Kidney (tissue), 14 donors: ENCODE results near the gene ANKRD9. TPM values are rescaled to one million over a fixed set of nuclear protein-coding genes. Genes with fewer than 3 reads are reported as not detected.
"Not testable (repeated sequence)": the region's sequence is repeated elsewhere in the genome, so short reads cannot be mapped to it uniquely, and the experiment has no call there.

Experiments used
- DNase-seq, 5 donors: peaks; one replicate each; pipeline ENCODE4 v3.0.0-alpha.2; 2013 to 2020
- FAIRE-seq: peaks from 2 replicates; lab custom pipeline; 2012; peaks lifted over from hg19 to GRCh38; lab: Jason Lieb, UNC
- H3K27ac ChIP-seq, 2 donors: one replicate each; pipeline ENCODE4 v1.7.0; 2013; ENCODE audit warnings: low read depth in 2 of 2, low read length in 2 of 2, inconsistent platforms in 1 of 2
- H3K27me3 ChIP-seq: one replicate; pipeline ENCODE4 v1.7.1; 2013; ENCODE audit warnings: low read length, inconsistent platforms; ENCODE audit not compliant: control insufficient read depth, insufficient read depth
- H3K36me3 ChIP-seq, 3 donors: one replicate each; pipeline versions ENCODE4 v1.7.0 to v1.7.1; 2013; ENCODE audit warnings: low read length in 3 of 3, control low read depth in 1 of 3, inconsistent platforms in 1 of 3; ENCODE audit not compliant: insufficient read depth in 3 of 3, control insufficient read depth in 2 of 3
- H3K4me1 ChIP-seq, 3 donors: one replicate each; pipeline versions ENCODE4 v1.7.0 to v1.7.1; 2013; ENCODE audit warnings: low read length in 3 of 3, inconsistent platforms in 1 of 3, low read depth in 1 of 3; ENCODE audit not compliant: control insufficient read depth in 2 of 3, insufficient read depth in 2 of 3
- H3K4me3 ChIP-seq, 3 donors: one replicate each; pipeline versions ENCODE4 v1.7.0 to v1.8.1; 2013; ENCODE audit warnings: low read length in 3 of 3, control low read depth in 1 of 3, inconsistent platforms in 1 of 3
- H3K9ac ChIP-seq, 3 donors: one replicate each; pipeline versions ENCODE4 v1.7.0 to v1.7.1; 2013; ENCODE audit warnings: low read length in 3 of 3, control low read depth in 1 of 3, inconsistent platforms in 1 of 3
- H3K9me3 ChIP-seq, 3 donors: one replicate each; pipeline versions ENCODE4 v1.7.0 to v1.7.1; 2013; ENCODE audit warnings: low read length in 3 of 3, control low read depth in 1 of 3, inconsistent platforms in 1 of 3; ENCODE audit not compliant: control insufficient read depth in 2 of 3, insufficient read depth in 1 of 3
- intact Hi-C: fragments of 100-400 bp; cut with DNase I; formaldehyde crosslinking; loops from one replicate; pipeline ENCODE4 v1.11.1; 2022
- polyA plus RNA-seq: library from polyadenylated mRNA; stranded (reverse); fragments of 350-450 nt; fragmentation: Illumina TruSeq; extraction: RNeasy Lipid Tissue Mini Kit (QIAGEN cat#74804); gene quantifications from one replicate; pipeline ENCODE4 v1.2.3, GENCODE V29; 2014; ENCODE audit warnings: low read depth, low replicate concordance; ENCODE audit not compliant: insufficient read depth
- total RNA-seq: library from RNA; stranded (reverse); fragmentation: NEBNext Ultra II Directional; extraction: Animal tissue kit (Norgen Biotek cat#: 25700); gene quantifications from one replicate; pipeline ENCODE4 v1.2.1, GENCODE V29; 2021
- TF ChIP-seq, protein P1 (sequence below): IDR thresholded peaks from 3 replicates; pipeline ENCODE4 v1.5.1; 2012; ENCODE audit warnings: mild to moderate bottlenecking, moderate library complexity, borderline replicate concordance; ENCODE audit not compliant: insufficient read depth; ENCODE audit errors: extremely low read depth
- donor health status: control.
- donor health status: control.
- donor health status: control.
- donor health status: control.
- donor health status: control.
- donor health status: DM: yes; HTN: yes; CAD: no.
- donor health status: Normal renal cell carcinoma (clear cell type).

The ANKRD9 gene
- total and polyA plus RNA-seq, 2 donors from 2014 or later, result 18.7 to 26.0 TPM

DNA sequence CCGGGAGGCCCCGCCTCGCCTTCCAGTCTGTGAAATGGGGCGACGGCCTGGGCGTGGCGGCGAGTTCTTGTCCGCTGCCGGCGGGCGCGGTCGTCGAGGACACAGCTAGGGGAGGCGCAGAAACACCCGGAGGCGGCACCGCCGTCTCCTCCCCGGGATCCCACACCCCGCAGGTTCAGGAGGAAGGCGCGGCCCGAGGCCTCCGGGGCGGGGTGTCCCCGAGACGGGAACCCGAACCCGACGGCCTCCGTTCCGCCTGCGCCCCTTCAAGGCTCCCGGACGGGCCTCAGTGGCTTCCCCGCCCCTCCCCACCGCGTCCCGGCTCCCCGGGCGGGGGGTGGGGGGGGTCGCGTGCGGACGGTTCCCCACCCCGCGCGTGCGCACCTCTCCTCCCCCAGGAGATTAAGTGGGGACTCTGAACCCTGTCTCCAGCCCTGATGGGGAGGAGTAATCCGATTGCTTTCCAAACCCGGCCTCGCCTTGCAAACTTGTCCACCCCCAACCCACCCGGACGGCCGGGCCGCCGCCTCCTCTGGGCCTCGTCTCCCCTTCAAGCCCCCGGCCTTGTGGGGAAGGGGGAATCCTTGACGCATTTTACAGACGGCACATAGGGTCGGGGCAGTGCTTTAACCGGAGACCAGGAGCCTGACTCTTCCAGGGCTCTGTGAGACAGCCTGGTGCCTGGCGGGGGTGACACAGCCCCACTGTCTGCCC lies 35.3 kb upstream of the ANKRD9 start:
- TF ChIP-seq, protein P1, sequence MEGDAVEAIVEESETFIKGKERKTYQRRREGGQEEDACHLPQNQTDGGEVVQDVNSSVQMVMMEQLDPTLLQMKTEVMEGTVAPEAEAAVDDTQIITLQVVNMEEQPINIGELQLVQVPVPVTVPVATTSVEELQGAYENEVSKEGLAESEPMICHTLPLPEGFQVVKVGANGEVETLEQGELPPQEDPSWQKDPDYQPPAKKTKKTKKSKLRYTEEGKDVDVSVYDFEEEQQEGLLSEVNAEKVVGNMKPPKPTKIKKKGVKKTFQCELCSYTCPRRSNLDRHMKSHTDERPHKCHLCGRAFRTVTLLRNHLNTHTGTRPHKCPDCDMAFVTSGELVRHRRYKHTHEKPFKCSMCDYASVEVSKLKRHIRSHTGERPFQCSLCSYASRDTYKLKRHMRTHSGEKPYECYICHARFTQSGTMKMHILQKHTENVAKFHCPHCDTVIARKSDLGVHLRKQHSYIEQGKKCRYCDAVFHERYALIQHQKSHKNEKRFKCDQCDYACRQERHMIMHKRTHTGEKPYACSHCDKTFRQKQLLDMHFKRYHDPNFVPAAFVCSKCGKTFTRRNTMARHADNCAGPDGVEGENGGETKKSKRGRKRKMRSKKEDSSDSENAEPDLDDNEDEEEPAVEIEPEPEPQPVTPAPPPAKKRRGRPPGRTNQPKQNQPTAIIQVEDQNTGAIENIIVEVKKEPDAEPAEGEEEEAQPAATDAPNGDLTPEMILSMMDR, result no peak
- DNase-seq (peak in 2 of 5 donors; percentile 58 to 73), FAIRE-seq (no peak)
- intact Hi-C loops, result no loop called here
- H3K4me1 ChIP-seq, result no peaks in the 10 kb centered on the region
- H3K27me3 ChIP-seq, result no peaks in the 10 kb centered on the region
- H3K4me3 ChIP-seq, result no peak overlapping the region
- H3K9me3 ChIP-seq, result no peaks in the 10 kb centered on the region
- no peak overlapping the region for H3K27ac ChIP-seq
- no peak overlapping the region for H3K9ac ChIP-seq
- H3K36me3 ChIP-seq, result no peaks in the 10 kb centered on the region

DNA sequence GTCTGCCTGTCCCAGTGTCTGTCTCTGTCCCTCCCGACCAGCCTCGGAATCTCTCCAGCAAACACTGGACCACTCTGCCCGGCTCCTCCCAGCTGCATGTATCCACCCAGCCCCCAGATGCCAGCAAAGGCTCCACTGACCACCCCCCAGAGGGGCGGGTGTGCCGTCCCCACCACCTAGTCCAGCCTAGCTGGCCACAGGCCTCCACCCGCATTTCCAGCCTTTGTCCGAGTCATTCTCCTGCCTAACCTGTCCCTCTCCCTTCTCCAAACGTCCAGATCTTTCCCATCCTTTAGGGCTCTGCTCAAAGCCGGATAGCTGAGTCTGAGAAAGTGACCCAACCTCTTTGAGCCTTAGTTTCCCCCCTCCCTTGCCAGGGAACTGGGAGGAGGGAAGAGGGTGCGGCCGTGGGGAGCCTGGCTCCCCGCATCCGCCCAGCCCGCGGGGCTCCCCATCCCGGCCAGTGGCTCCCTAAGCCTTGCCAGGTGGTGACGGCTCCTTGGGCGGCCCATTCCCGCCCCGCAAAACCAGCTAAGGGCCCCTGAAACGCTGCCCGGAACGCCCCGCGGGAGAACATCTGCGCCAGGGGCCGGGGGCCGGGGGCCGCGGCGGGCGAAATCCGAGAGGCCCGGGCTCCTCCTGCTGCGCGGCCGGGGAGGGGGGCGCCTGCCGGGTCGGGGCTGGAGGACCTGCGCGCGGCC lies 34.6 kb upstream of the ANKRD9 start:
- intact Hi-C loops, result no loop called here
- no peak overlapping the region for H3K9ac ChIP-seq

DNA sequence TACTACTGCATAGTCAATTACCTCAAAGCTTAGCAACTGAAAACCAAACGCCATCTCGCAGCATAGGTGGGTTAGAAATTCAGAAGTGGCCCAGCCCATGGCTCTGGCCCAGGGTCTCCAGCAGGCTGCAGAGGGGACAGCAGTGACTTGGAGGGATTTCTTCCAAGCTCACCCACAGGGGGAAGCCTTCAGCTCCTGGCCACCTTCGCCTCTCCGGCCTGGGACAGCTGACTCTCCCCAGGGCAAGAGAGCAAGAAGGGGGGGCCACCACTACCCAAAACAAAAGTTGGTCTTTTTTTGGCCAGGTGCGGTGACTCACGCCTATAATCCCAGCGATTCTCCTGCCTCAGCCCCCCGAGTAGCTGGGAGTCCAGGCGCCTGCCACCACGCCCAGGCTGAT lies 32.2 kb upstream of the ANKRD9 start:
- Histone ChIP-seq H3K9me3 (no peaks in the 10 kb centered on the region), H3K27ac (no peak overlapping the region), H3K27me3 (no peaks in the 10 kb centered on the region), H3K36me3 (no peaks in the 10 kb centered on the region), H3K9ac (no peak overlapping the region), H3K4me1 (no peaks in the 10 kb centered on the region), H3K4me3 (no peak overlapping the region)
- FAIRE-seq (no peak), DNase-seq (no peak)
- intact Hi-C loops, result no loop called here
- TF ChIP-seq, protein P1, result no peak

More for the DNA sequence above, 34.6 kb upstream of the ANKRD9 start:
- Histone ChIP-seq H3K4me3 (no peak overlapping the region), H3K27ac (no peak overlapping the region), H3K9me3 (no peaks in the 10 kb centered on the region), H3K27me3 (no peaks in the 10 kb centered on the region), H3K4me1 (no peaks in the 10 kb centered on the region), H3K36me3 (no peaks in the 10 kb centered on the region)
- DNase-seq (peak in 4 of 5 donors; percentile 40 to 69 (median 51)), FAIRE-seq (no peak)
- TF ChIP-seq, protein P1, result no peak

DNA sequence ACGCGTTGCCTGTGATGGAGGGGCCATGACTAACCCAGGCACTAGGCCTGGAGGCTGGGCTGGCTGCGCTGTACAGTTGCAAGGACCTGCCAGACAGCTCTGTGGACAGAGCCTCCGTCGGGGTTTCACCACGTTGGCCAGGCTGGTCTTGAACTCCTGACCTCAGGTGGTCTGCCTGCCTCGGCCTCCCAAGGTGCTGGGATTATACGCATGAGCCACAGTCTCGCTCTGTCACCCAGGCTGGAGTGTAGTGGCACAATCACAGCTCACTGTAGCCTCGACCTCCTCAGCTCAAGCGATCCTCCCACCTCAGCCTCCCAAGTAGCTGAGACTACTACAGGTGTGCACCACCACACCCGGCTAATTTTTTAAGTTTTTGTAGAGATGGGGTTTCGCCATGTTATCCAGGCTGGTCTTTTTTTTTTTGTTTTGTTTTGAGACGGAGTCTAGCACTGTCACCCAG lies 31.5 kb upstream of the ANKRD9 start:
- H3K4me3 ChIP-seq, FAIRE-seq, H3K4me1 ChIP-seq, H3K27ac ChIP-seq, H3K9ac ChIP-seq, H3K27me3 ChIP-seq, intact Hi-C loops, H3K36me3 ChIP-seq, H3K9me3 ChIP-seq: not testable (repeated sequence)
- DNase-seq, result peak in 1 of 5 donors; percentile 43
